ENCODE measurements around the gene ZNF467.

ZNF467 gene

GRCh38 chr7:149768931-149769330, 4.5 kb downstream of the ZNF467 start:
- Histone ChIP-seq H3K27me3 (ENCODE audit: insufficient read depth, poor library complexity, severe bottlenecking) (peaks cover 2% of the 10 kb centered on the region), H3K4me3 (replicated peaks; ENCODE audit: insufficient read depth, low read length) (no peak overlapping the region), H3K27ac (replicated peaks) (no peak overlapping the region)
- no peak for TF ChIP-seq POLR2AphosphoS5 (IDR thresholded peaks at IDR 0.05; ENCODE audit: low read depth)
- TF ChIP-seq GABPA (IDR thresholded peaks at IDR 0.05; ENCODE audit: low read depth), result no peak
- no peak for TF ChIP-seq CTCF (IDR thresholded peaks at IDR 0.05; ENCODE audit: insufficient read depth, low read length)
- TF ChIP-seq REST (IDR thresholded peaks at IDR 0.05; ENCODE audit: insufficient replicate concordance, low read depth), result no peak
- TF ChIP-seq SPI1 (IDR thresholded peaks at IDR 0.05; ENCODE audit: borderline replicate concordance, low read depth), result no peak
- no peak for DNase-seq (ENCODE audit: low read depth in 1 of 2, low spot score in 1 of 2)

GRCh38 chr7:149767068-149767467, 6.3 kb downstream of the ZNF467 start:
- H3K27ac ChIP-seq (replicated peaks), result no peak overlapping the region
- H3K27me3 ChIP-seq (ENCODE audit: insufficient read depth, poor library complexity, severe bottlenecking), result no peaks in the 10 kb centered on the region
- no peak overlapping the region for H3K4me3 ChIP-seq (replicated peaks; ENCODE audit: insufficient read depth, low read length)
- TF ChIP-seq GABPA (IDR thresholded peaks at IDR 0.05; ENCODE audit: low read depth), result no peak
- no peak for TF ChIP-seq CTCF (IDR thresholded peaks at IDR 0.05; ENCODE audit: insufficient read depth, low read length)
- TF ChIP-seq REST (IDR thresholded peaks at IDR 0.05; ENCODE audit: insufficient replicate concordance, low read depth), result no peak
- TF ChIP-seq POLR2AphosphoS5 (IDR thresholded peaks at IDR 0.05; ENCODE audit: low read depth), result no peak
- TF ChIP-seq SPI1 (IDR thresholded peaks at IDR 0.05; ENCODE audit: borderline replicate concordance, low read depth), result no peak
- DNase-seq (ENCODE audit: low read depth in 1 of 2, low spot score in 1 of 2), result no peak

- Histone ChIP-seq H3K27ac (replicated peaks) (no peak overlapping the region), H3K27me3 (ENCODE audit: insufficient read depth, poor library complexity, severe bottlenecking) (no peaks in the 10 kb centered on the region), H3K4me3 (replicated peaks; ENCODE audit: insufficient read depth, low read length) (no peak overlapping the region)
- no peak for DNase-seq (ENCODE audit: low read depth in 1 of 2, low spot score in 1 of 2)
- no peak for TF ChIP-seq REST (IDR thresholded peaks at IDR 0.05; ENCODE audit: insufficient replicate concordance, low read depth)
- no peak for TF ChIP-seq CTCF (IDR thresholded peaks at IDR 0.05; ENCODE audit: insufficient read depth, low read length)
- TF ChIP-seq POLR2AphosphoS5 (IDR thresholded peaks at IDR 0.05; ENCODE audit: low read depth), result no peak
- TF ChIP-seq GABPA (IDR thresholded peaks at IDR 0.05; ENCODE audit: low read depth), result no peak
- no peak for TF ChIP-seq SPI1 (IDR thresholded peaks at IDR 0.05; ENCODE audit: borderline replicate concordance, low read depth)
These were observed 7.2 kb downstream of the ZNF467 start for GRCh38 chr7:149766135-149766675.
